ENCODE measurements around the gene GPATCH1. TPM values are rescaled to one million over a fixed set of nuclear protein-coding genes. Genes with fewer than 3 reads are reported as not detected.

GPATCH1 gene
- total and polyA plus RNA-seq, 2 of the 13 experiments (the other 11 are each of a cell fraction or from before 2014, with no cell fraction given): 6.8 to 6.9 TPM

DNA sequence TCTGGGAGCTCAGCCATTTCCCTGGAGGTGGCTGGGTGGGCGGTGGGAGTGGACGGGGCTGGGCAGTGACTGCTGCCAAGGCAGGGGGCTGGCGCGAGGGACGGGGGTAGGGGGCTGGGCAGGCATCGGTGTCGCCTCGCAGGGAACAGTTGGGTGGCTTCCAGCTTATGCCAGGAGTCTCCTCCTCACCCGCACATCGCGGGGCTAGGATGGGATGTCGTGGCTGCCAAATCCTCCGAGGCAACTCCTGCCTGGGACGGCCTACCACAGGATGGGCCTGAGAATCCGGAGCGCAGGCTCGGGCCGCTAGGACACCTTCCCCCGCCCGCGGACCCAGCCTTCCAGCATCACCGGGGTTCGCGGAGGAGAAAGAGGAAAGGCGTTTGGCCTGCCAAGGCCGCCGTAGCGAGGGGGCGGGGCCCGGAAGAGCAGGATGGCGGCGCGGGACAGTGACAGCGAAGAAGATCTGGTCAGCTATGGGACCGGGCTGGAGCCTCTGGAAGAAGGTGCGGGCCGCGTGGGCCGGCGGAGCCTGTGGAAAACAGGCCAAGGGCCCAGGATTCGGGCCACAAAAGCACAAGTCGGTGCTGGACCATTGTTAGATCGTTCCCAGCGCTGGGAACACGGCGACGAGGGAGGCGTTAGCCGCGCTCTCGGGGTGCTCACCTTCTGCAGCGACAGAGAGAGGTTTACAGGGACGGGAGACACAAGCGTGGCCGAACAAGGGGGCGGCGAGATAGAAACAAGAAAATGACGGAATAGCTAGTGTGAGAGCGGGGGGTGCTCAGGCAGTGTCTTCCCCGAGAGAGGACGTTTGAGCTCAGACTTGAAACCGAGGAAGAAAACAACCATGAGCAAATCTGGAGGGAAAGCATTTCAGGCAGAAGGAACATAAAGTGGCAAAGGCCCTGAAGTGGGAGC lies at the start of gene GPATCH1 (continued):
- TF ChIP-seq, protein P1, sequence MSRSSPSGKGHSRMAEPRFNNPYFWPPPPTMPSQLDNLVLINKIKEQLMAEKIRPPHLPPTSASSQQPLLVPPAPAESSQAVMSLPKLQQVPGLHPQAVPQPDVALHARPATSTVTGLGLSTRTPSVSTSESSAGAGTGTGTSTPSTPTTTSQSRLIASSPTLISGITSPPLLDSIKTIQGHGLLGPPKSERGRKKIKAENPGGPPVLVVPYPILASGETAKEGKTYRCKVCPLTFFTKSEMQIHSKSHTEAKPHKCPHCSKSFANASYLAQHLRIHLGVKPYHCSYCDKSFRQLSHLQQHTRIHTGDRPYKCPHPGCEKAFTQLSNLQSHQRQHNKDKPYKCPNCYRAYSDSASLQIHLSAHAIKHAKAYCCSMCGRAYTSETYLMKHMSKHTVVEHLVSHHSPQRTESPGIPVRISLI (CRISPR knock-in tag; IDR thresholded peaks at IDR 0.05; ENCODE audit: borderline replicate concordance): peak; percentile 64; the same call in 1 of the 2 replicates
- no peak for TF ChIP-seq REXO4 (CRISPR knock-in tag; IDR thresholded peaks at IDR 0.05; ENCODE audit: borderline replicate concordance)
- no peak for TF ChIP-seq ZNF326 (CRISPR knock-in tag; IDR thresholded peaks at IDR 0.05; ENCODE audit: borderline replicate concordance)
- peak; percentile 83 for TF ChIP-seq ZNF883 (CRISPR knock-in tag; IDR thresholded peaks at IDR 0.05; ENCODE audit: not compliant biosample characterization)
- no peak for TF ChIP-seq ZSCAN22 (CRISPR knock-in tag; IDR thresholded peaks at IDR 0.05)
- TF ChIP-seq, protein P2, sequence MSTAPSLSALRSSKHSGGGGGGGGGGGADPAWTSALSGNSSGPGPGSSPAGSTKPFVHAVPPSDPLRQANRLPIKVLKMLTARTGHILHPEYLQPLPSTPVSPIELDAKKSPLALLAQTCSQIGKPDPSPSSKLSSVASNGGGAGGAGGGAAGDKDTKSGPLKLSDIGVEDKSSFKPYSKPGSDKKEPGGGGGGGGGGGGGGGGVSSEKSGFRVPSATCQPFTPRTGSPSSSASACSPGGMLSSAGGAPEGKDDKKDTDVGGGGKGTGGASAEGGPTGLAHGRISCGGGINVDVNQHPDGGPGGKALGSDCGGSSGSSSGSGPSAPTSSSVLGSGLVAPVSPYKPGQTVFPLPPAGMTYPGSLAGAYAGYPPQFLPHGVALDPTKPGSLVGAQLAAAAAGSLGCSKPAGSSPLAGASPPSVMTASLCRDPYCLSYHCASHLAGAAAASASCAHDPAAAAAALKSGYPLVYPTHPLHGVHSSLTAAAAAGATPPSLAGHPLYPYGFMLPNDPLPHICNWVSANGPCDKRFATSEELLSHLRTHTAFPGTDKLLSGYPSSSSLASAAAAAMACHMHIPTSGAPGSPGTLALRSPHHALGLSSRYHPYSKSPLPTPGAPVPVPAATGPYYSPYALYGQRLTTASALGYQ (CRISPR knock-in tag; IDR thresholded peaks at IDR 0.05): peak; percentile 30; the same call in 1 of the 2 replicates
- TF ChIP-seq, protein P3, sequence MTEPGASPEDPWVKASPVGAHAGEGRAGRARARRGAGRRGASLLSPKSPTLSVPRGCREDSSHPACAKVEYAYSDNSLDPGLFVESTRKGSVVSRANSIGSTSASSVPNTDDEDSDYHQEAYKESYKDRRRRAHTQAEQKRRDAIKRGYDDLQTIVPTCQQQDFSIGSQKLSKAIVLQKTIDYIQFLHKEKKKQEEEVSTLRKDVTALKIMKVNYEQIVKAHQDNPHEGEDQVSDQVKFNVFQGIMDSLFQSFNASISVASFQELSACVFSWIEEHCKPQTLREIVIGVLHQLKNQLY (CRISPR knock-in tag; IDR thresholded peaks at IDR 0.05): no peak
- TF ChIP-seq, protein P4, sequence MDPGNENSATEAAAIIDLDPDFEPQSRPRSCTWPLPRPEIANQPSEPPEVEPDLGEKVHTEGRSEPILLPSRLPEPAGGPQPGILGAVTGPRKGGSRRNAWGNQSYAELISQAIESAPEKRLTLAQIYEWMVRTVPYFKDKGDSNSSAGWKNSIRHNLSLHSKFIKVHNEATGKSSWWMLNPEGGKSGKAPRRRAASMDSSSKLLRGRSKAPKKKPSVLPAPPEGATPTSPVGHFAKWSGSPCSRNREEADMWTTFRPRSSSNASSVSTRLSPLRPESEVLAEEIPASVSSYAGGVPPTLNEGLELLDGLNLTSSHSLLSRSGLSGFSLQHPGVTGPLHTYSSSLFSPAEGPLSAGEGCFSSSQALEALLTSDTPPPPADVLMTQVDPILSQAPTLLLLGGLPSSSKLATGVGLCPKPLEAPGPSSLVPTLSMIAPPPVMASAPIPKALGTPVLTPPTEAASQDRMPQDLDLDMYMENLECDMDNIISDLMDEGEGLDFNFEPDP (CRISPR knock-in tag; conservative IDR thresholded peaks at IDR 0.05): no peak
- TF ChIP-seq, protein P5, sequence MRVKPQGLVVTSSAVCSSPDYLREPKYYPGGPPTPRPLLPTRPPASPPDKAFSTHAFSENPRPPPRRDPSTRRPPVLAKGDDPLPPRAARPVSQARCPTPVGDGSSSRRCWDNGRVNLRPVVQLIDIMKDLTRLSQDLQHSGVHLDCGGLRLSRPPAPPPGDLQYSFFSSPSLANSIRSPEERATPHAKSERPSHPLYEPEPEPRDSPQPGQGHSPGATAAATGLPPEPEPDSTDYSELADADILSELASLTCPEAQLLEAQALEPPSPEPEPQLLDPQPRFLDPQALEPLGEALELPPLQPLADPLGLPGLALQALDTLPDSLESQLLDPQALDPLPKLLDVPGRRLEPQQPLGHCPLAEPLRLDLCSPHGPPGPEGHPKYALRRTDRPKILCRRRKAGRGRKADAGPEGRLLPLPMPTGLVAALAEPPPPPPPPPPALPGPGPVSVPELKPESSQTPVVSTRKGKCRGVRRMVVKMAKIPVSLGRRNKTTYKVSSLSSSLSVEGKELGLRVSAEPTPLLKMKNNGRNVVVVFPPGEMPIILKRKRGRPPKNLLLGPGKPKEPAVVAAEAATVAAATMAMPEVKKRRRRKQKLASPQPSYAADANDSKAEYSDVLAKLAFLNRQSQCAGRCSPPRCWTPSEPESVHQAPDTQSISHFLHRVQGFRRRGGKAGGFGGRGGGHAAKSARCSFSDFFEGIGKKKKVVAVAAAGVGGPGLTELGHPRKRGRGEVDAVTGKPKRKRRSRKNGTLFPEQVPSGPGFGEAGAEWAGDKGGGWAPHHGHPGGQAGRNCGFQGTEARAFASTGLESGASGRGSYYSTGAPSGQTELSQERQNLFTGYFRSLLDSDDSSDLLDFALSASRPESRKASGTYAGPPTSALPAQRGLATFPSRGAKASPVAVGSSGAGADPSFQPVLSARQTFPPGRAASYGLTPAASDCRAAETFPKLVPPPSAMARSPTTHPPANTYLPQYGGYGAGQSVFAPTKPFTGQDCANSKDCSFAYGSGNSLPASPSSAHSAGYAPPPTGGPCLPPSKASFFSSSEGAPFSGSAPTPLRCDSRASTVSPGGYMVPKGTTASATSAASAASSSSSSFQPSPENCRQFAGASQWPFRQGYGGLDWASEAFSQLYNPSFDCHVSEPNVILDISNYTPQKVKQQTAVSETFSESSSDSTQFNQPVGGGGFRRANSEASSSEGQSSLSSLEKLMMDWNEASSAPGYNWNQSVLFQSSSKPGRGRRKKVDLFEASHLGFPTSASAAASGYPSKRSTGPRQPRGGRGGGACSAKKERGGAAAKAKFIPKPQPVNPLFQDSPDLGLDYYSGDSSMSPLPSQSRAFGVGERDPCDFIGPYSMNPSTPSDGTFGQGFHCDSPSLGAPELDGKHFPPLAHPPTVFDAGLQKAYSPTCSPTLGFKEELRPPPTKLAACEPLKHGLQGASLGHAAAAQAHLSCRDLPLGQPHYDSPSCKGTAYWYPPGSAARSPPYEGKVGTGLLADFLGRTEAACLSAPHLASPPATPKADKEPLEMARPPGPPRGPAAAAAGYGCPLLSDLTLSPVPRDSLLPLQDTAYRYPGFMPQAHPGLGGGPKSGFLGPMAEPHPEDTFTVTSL (CRISPR knock-in tag; IDR thresholded peaks at IDR 0.05; ENCODE audit: borderline replicate concordance): no peak
- peak; percentile 91 for TF ChIP-seq TARDBP (CRISPR knock-in tag; IDR thresholded peaks at IDR 0.05)
- no peak for TF ChIP-seq CCAR2 (optimal IDR thresholded peaks at IDR 0.05; ENCODE audit: low read depth, low read length)
- TF ChIP-seq JARID2 (CRISPR knock-in tag; IDR thresholded peaks at IDR 0.05; ENCODE audit: insufficient replicate concordance): no peak
- TF ChIP-seq CREBL2 (CRISPR knock-in tag; IDR thresholded peaks at IDR 0.05; ENCODE audit: borderline replicate concordance): no peak
- TF ChIP-seq ZNF138 (CRISPR knock-in tag; IDR thresholded peaks at IDR 0.05; ENCODE audit: low read depth): no peak
- peak; percentile 72; the same call in 1 of the 2 replicates for TF ChIP-seq ZNF354B (CRISPR knock-in tag; IDR thresholded peaks at IDR 0.05)
- TF ChIP-seq ZFP1 (CRISPR knock-in tag; IDR thresholded peaks at IDR 0.05): no peak
- TF ChIP-seq ZZZ3 (CRISPR knock-in tag; IDR thresholded peaks at IDR 0.05; ENCODE audit: borderline replicate concordance): peak; percentile 23; the same call in 1 of the 2 replicates
